ENCODE data around the gene METTL27. TPM values are rescaled to one million over a fixed set of nuclear protein-coding genes. Genes with fewer than 3 reads are reported as not detected.
A peak's percentile ranks its signal among the peaks of the same experiment; 100 is the strongest.

METTL27 gene
- total and polyA plus RNA-seq, 9 of the 15 experiments (the other 6 are each of a cell fraction or from before 2014, with no cell fraction given) = 0.08 to 0.82 (median 0.33) TPM; not detected in 4

DNA sequence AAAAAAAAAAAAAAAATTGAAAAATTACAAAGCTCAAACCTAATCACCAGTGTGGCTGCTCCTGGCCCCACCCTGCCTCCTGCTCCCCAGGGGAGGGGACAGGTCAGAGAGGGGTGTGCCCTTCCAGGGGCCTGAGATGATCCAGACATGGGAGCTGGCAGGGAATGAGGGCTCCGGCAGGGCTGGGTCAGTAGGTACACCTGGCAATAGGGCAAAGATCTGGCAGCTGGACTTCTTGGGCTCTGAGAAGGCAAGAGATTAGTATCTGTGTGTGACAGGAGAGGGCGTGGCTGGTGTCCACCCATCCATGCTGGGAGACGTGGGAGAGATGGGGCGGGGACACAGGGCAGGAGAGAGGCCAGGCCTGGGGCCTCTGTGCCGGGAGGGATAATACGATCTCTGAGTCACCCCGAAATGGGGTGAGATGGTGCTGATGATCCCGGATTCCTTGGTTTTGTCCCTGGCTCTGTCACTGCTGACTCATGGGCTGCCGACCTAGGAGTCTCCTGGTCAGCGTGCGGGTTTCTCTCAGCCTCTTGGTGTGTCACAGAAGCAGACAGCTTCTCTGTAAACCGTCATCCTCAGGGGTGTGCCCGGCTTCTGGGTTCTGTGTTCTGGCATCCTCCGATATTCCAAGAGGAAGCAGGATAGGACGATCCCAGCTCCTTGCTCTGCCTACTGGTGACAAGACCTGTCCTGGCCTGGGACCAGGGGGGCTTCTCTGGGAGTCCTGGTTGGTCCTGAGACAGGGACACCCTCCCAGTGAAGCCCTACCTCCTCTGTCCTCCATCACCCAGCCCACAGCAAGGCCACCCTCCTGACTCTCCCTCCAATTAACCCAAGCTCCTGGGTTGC lies 19.8 kb downstream of the METTL27 start (continued):
- TF ChIP-seq GATA2 (CRISPR knock-in tag; IDR thresholded peaks at IDR 0.05) (peak; percentile 94), MTA1 (IDR thresholded peaks at IDR 0.05; ENCODE audit: borderline replicate concordance) (peak; percentile 60), NONO (IDR thresholded peaks at IDR 0.05; ENCODE audit: low read depth in 2 of 2, low read length in 1 of 2) (no peak), XRCC5 (IDR thresholded peaks at IDR 0.05; ENCODE audit: low read depth, low read length) (peak; percentile 20; the same call in 1 of the 2 replicates), MECOM (CRISPR knock-in tag; IDR thresholded peaks at IDR 0.05) (no peak), MYC (IDR thresholded peaks at IDR 0.05; ENCODE audit: low read depth, low read length) (peak; percentile 48; the same call in 1 of the 2 replicates), MYC (CRISPR knock-in tag; IDR thresholded peaks at IDR 0.05; ENCODE audit: borderline replicate concordance, low read depth) (no peak), JUND (IDR thresholded peaks at IDR 0.05; ENCODE audit: borderline replicate concordance, low read depth, low read length) (peak; percentile 97), JUND (tag; IDR thresholded peaks at IDR 0.05; ENCODE audit: borderline replicate concordance, low read depth, low read length) (peak; percentile 95; the same call in 2 of the 3 replicates), CHD2 (IDR thresholded peaks at IDR 0.05; ENCODE audit: low read depth, low read length) (no peak), NR2C2 (CRISPR knock-in tag; IDR thresholded peaks at IDR 0.05) (no peak), NR2C2 (tag; IDR thresholded peaks at IDR 0.05) (peak; percentile 44; the same call in 1 of the 2 replicates), ZNF224 (CRISPR knock-in tag; IDR thresholded peaks at IDR 0.05) (no peak), KDM5B (IDR thresholded peaks at IDR 0.05; ENCODE audit: insufficient replicate concordance, low read depth, low read length) (peak; percentile 49), PTTG1 (tag; IDR thresholded peaks at IDR 0.05; ENCODE audit: low read depth) (no peak), RCOR1 (IDR thresholded peaks at IDR 0.05; ENCODE audit: borderline replicate concordance in 1 of 2, low read depth in 2 of 2, low read length in 2 of 2) (peak in 1 of 2 experiments; percentile 92; a peak in 2 of 4 replicates), SREBF1 (IDR thresholded peaks at IDR 0.05; ENCODE audit: borderline replicate concordance, low read depth, low read length) (peak; percentile 80; the same call in 1 of the 2 replicates), NFYB (IDR thresholded peaks at IDR 0.05; ENCODE audit: extremely low read depth, insufficient read length) (no peak), SLC30A9 (CRISPR knock-in tag; IDR thresholded peaks at IDR 0.05) (no peak), NBN (IDR thresholded peaks at IDR 0.05; ENCODE audit: low read depth) (0 out of 2 replicates have a peak, but pooled peaks have one; percentile 49), ZNF124 (CRISPR knock-in tag; IDR thresholded peaks at IDR 0.05) (no peak), SUPT5H (IDR thresholded peaks at IDR 0.05) (no peak), POLR2AphosphoS5 (IDR thresholded peaks at IDR 0.05; ENCODE audit: control insufficient read depth, insufficient read depth, low read depth, low read length) (peak; percentile 33; the same call in 1 of the 2 replicates), ZNF766 (CRISPR knock-in tag; conservative IDR thresholded peaks at IDR 0.05) (peak; percentile 47; the same call in 1 of the 2 replicates)
- TF ChIP-seq, protein P1, sequence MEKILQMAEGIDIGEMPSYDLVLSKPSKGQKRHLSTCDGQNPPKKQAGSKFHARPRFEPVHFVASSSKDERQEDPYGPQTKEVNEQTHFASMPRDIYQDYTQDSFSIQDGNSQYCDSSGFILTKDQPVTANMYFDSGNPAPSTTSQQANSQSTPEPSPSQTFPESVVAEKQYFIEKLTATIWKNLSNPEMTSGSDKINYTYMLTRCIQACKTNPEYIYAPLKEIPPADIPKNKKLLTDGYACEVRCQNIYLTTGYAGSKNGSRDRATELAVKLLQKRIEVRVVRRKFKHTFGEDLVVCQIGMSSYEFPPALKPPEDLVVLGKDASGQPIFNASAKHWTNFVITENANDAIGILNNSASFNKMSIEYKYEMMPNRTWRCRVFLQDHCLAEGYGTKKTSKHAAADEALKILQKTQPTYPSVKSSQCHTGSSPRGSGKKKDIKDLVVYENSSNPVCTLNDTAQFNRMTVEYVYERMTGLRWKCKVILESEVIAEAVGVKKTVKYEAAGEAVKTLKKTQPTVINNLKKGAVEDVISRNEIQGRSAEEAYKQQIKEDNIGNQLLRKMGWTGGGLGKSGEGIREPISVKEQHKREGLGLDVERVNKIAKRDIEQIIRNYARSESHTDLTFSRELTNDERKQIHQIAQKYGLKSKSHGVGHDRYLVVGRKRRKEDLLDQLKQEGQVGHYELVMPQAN (IDR thresholded peaks at IDR 0.05; ENCODE audit: borderline replicate concordance) = peak; percentile 64; the same call in 1 of the 2 replicates
- TF ChIP-seq, protein P2, sequence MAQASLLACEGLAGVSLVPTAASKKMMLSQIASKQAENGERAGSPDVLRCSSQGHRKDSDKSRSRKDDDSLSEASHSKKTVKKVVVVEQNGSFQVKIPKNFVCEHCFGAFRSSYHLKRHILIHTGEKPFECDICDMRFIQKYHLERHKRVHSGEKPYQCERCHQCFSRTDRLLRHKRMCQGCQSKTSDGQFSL (CRISPR knock-in tag; IDR thresholded peaks at IDR 0.05) = no peak
- TF ChIP-seq, protein P2 (tag; IDR thresholded peaks at IDR 0.05) = no peak
